ENCODE results near the gene CRIP2. TPM values are rescaled to one million over a fixed set of nuclear protein-coding genes. Genes with fewer than 3 reads are reported as not detected.

Gene CRIP2, protein sequence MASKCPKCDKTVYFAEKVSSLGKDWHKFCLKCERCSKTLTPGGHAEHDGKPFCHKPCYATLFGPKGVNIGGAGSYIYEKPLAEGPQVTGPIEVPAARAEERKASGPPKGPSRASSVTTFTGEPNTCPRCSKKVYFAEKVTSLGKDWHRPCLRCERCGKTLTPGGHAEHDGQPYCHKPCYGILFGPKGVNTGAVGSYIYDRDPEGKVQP
- total RNA-seq, result 100 to 1,000 TPM in 2 of 4 donors, 10 to 100 TPM in 2; 63.4 to 177 (median 122) TPM

GRCh38 chr14:105474483-105475268 is at the start of gene CRIP2:
CRIP2 (plus strand) TSS chr14:105474821; CDS start chr14:105474863, 42 bp downstream.
- ATAC-seq (ENCODE audit: low FRiP score), result peak; percentile 41
- no peak for DNase-seq (ENCODE audit: low spot score)
- TF ChIP-seq CTCF (IDR thresholded peaks at IDR 0.05), result no peak

DNA sequence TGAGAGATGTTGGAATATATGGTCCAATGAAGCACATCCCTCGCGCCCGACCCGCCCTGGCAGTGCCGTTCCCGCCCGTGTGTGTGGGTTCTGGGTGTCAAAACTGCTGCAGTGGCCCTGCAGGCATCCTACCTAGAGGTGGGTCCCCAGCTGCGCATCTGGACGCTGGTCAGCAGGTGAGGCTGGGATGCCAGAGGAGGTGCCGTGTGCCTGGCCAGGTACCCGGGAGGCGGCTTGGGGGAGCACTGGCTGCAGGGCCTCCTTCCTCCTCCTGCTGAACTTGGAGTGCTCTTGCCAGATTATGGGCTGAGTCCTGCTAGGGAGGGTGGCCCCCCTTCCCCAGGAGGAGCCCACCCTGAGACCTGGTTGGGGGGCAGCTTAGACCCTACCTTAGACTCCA is 49.8 kb upstream of the CRIP2 start:
- ATAC-seq (ENCODE audit: low FRiP score), result no peak
- no peak for TF ChIP-seq CTCF (IDR thresholded peaks at IDR 0.05)

DNA sequence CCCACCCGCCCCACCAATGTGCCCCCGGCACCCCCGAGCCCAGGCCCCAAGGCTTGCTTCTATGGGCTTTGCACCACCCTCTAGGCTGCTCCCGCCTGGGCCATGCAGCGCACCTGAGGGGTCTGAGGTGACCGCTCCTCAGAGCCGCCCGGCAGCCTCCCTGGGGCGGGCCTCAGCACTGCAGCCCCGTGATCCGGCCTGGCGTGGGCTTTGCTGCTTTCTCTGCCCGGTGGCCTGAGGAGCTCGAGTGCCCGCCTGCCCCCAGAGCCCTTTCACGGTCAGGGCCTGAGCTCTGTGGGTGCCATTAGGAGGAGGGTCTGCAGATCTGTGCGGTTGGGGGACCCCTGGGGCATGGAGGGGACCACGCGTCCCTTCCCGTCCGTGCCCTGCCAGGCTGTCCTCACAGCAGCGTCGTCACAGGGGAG is 48.8 kb upstream of the CRIP2 start:
- DNase-seq (ENCODE audit: low spot score) (no peak), ATAC-seq (ENCODE audit: low FRiP score) (no peak)
- no peak for TF ChIP-seq CTCF (IDR thresholded peaks at IDR 0.05)

More for the DNA sequence above, 49.8 kb upstream of the CRIP2 start:
- DNase-seq (ENCODE audit: low spot score), result no peak

- ATAC-seq (ENCODE audit: low FRiP score) (no peak), DNase-seq (ENCODE audit: low spot score) (no peak)
- TF ChIP-seq CTCF (IDR thresholded peaks at IDR 0.05), result no peak
Observed at GRCh38 chr14:105426416-105427130, 48.0 kb upstream of the CRIP2 start.

DNA sequence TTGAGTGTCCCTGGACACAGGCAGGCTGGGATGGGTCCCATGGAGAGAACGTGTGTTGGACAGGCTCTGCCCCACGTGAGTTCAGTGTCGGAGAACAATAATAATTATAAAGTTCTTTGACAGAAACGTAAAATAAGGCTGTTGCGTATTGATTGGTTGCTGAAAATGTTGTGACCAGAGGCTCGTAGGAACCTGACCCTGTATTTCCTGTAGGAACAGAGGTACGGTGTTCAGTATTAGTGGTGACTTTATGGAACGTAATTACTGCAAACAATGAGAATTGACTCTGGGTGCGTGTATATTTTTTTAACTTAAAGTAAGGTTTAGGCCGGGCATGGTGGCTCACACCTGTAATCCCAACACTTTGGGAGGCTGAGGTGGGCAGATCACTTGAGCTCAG is 47.2 kb upstream of the CRIP2 start:
- ATAC-seq (ENCODE audit: low FRiP score), result no peak
- no peak for TF ChIP-seq CTCF (IDR thresholded peaks at IDR 0.05)
- DNase-seq (ENCODE audit: low spot score), result no peak

DNA sequence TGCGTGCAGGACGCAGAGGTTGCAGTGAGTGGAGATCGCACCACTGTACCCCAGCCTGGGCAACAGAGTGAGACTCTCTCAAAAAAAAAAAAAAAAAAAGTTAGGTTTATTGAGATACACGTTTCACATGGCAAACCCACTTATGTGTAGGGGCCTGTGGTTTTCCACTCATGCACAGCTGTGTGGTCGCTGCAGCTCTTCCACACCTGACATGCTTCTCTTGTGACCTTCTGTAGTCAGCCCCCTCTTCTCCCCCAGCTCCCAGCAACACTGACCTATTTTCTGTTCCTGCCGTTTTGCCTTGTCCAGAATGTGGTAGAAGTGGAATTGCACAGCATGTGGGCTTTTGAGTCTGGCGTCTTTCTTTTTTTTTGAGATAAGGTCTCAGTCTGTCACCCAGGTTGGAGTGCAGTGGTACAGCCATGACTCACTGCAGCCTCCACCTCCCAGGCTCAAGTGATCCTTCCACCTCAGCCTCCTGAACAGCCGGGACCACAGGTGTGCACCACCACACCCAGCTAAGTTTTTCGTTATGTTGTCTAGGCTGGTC is 46.6 kb upstream of the CRIP2 start:
- ATAC-seq (ENCODE audit: low FRiP score) (no peak), DNase-seq (ENCODE audit: low spot score) (no peak)

More for the DNA sequence above, 46.6 kb upstream of the CRIP2 start:
- no peak for TF ChIP-seq CTCF (IDR thresholded peaks at IDR 0.05)
